GM18870 (cell line): ENCODE measurements around the gene GSS.
"Not testable (repeated sequence)": the region's sequence is repeated elsewhere in the genome, so short reads cannot be mapped to it uniquely, and the experiment has no call there.

ENCODE experiments used
- ATAC-seq: cut with Tn5 transposase; IDR thresholded peaks from one replicate; pipeline ENCODE4 v1.9.1; 2021; ENCODE audit warnings: moderate library complexity; ENCODE audit not compliant: unreplicated experiment

The GSS gene

GRCh38 chr20:34915749-34916455, 39.7 kb downstream of the GSS start:
- ATAC-seq = no peak

- ATAC-seq = no peak
These were observed 40.5 kb downstream of the GSS start for GRCh38 chr20:34915131-34915530.

- no peak for ATAC-seq
These were observed 47.8 kb downstream of the GSS start for GRCh38 chr20:34907616-34908469.

- ATAC-seq = no peak
These were observed 51.4 kb downstream of the GSS start for GRCh38 chr20:34904202-34904621.

- ATAC-seq = not testable (repeated sequence)
These were observed 56.9 kb downstream of the GSS start for GRCh38 chr20:34898731-34899130.

- ATAC-seq = not testable (repeated sequence)
These were observed 57.5 kb downstream of the GSS start for GRCh38 chr20:34898129-34898528.

GRCh38 chr20:34896086-34896621, 59.5 kb downstream of the GSS start:
- ATAC-seq = no peak

- ATAC-seq = no peak
These were observed 60.1 kb downstream of the GSS start for GRCh38 chr20:34895465-34895864.

GRCh38 chr20:34894723-34895122, 60.9 kb downstream of the GSS start:
- no peak for ATAC-seq

- ATAC-seq = no peak
These were observed 62.9 kb downstream of the GSS start for GRCh38 chr20:34892671-34893070.

- no peak for ATAC-seq
These were observed 64.2 kb downstream of the GSS start for GRCh38 chr20:34891166-34892062.

GRCh38 chr20:34888468-34888867, 67.1 kb downstream of the GSS start:
- no peak for ATAC-seq

GRCh38 chr20:34887023-34887422, 68.6 kb downstream of the GSS start:
- ATAC-seq = no peak

GRCh38 chr20:34886122-34886521, 69.5 kb downstream of the GSS start:
- ATAC-seq = no peak

GRCh38 chr20:34884260-34884659, 71.3 kb downstream of the GSS start:
- ATAC-seq = no peak

GRCh38 chr20:34883809-34884208, 71.8 kb downstream of the GSS start:
- ATAC-seq = no peak

GRCh38 chr20:34883087-34883688, 72.4 kb downstream of the GSS start:
- ATAC-seq = no peak

GRCh38 chr20:34881689-34882088, 73.9 kb downstream of the GSS start:
- no peak for ATAC-seq

GRCh38 chr20:34880971-34881370, 74.6 kb downstream of the GSS start:
- ATAC-seq = not testable (repeated sequence)

GRCh38 chr20:34880215-34880850, 75.3 kb downstream of the GSS start:
- ATAC-seq = no peak
